Memory B cell (primary cell): Measurements from ENCODE around the gene TMPRSS11F.

Source experiments
- ATAC-seq: fragments of 150-1000 bp; cut with Tn5 transposase; 2 replicates; pipeline ENCODE4 v1.10.0; 2021; ENCODE audit warnings: low read depth, mild to moderate bottlenecking, moderate library complexity
- DNase-seq, 2 donors: peaks; one replicate each; pipeline ENCODE4 v3.0.0; 2022; ENCODE audit warnings: low spot score in 2 of 2
- H3K27ac Mint-ChIP-seq: one replicate; pipeline ENCODE4 v1.8.0; 2022; ENCODE audit warnings: mild to moderate bottlenecking, moderate library complexity, mixed read lengths
- H3K27me3 Mint-ChIP-seq: one replicate; pipeline ENCODE4 v1.8.0; 2022; ENCODE audit warnings: mixed read lengths
- H3K36me3 Mint-ChIP-seq: one replicate; pipeline ENCODE4 v1.8.0; 2022; ENCODE audit warnings: mild to moderate bottlenecking, mixed read lengths
- H3K4me1 Mint-ChIP-seq: one replicate; pipeline ENCODE4 v1.8.0; 2022; ENCODE audit warnings: mixed read lengths
- H3K4me3 Mint-ChIP-seq: one replicate; pipeline ENCODE4 v1.8.0; 2022; ENCODE audit warnings: mild to moderate bottlenecking, moderate library complexity, mixed read lengths
- H3K9me3 Mint-ChIP-seq: one replicate; pipeline ENCODE4 v1.8.0; 2022; ENCODE audit warnings: mixed read lengths

Gene TMPRSS11F

GRCh38 chr4:68021185-68021584, 108.5 kb downstream of the TMPRSS11F start:
- peaks cover 2% of the 10 kb centered on the region for H3K9me3 Mint-ChIP-seq
- no peak overlapping the region for H3K27ac Mint-ChIP-seq
- ATAC-seq (no peak), DNase-seq (no peak)
- no peak overlapping the region for H3K4me3 Mint-ChIP-seq
- H3K27me3 Mint-ChIP-seq: peaks cover 6% of the 10 kb centered on the region
- no peaks in the 10 kb centered on the region for H3K4me1 Mint-ChIP-seq
- no peaks in the 10 kb centered on the region for H3K36me3 Mint-ChIP-seq

- Mint-ChIP-seq H3K36me3 (no peaks in the 10 kb centered on the region), H3K4me3 (no peak overlapping the region), H3K4me1 (no peaks in the 10 kb centered on the region), H3K9me3 (no peaks in the 10 kb centered on the region), H3K27me3 (peaks cover 2% of the 10 kb centered on the region), H3K27ac (no peak overlapping the region)
- DNase-seq: no peak
- no peak for ATAC-seq
Observed at GRCh38 chr4:68011684-68012083, 118.0 kb downstream of the TMPRSS11F start.
